Sigmoid colon (tissue), 7 donors: ENCODE measurements around the gene CEACAM6. TPM values are rescaled to one million over a fixed set of nuclear protein-coding genes. Genes with fewer than 3 reads are reported as not detected.
"Not testable (repeated sequence)": the region's sequence is repeated elsewhere in the genome, so short reads cannot be mapped to it uniquely, and the experiment has no call there.

ENCODE experiments used
- DNase-seq: peaks from one replicate; pipeline ENCODE4 v3.0.0-alpha.2; 2019
- H3K27ac ChIP-seq, 4 donors: fragments of 200-600 bp; sonication (generic); one replicate each; pipeline ENCODE4 v1.5.1; 2016 to 2019; ENCODE audit warnings: mild to moderate bottlenecking in 1 of 4
- H3K27me3 ChIP-seq, 3 donors: fragments of 200-600 bp; sonication (generic); one replicate each; pipeline ENCODE4 v1.5.1; 2019; ENCODE audit warnings: mild to moderate bottlenecking in 1 of 3
- H3K36me3 ChIP-seq, 4 donors: fragments of 200-600 bp; sonication (generic); one replicate each; pipeline ENCODE4 v1.5.1; 2016 to 2019
- H3K4me1 ChIP-seq, 4 donors: fragments of 200-600 bp; sonication (generic); one replicate each; pipeline ENCODE4 v1.5.1; 2017 to 2019
- H3K4me3 ChIP-seq, 4 donors: fragments of 200-600 bp; sonication (generic); one replicate each; pipeline ENCODE4 v1.5.1; 2017 to 2019; ENCODE audit warnings: mild to moderate bottlenecking in 2 of 4, moderate library complexity in 1 of 4
- H3K9me3 ChIP-seq, 4 donors: fragments of 200-600 bp in 3 of 4; sonication (generic) in 3 of 4; one replicate each; pipeline versions ENCODE4 v1.5.1 to v1.6.1; 2013 to 2019
- CTCF ChIP-seq, 4 experiments: fragments of 450-650 bp in 3 of 4; fragments of 200-600 bp in 1 of 4; IDR thresholded peaks; one replicate each; pipeline ENCODE4 v1.5.1; 2016 to 2019; ENCODE audit warnings: antibody characterized with exemption in 4 of 4, mild to moderate bottlenecking in 3 of 4, moderate library complexity in 2 of 4
- EP300 ChIP-seq, 4 donors: sonication (generic); formaldehyde crosslinking; IDR thresholded peaks; one replicate each; pipeline ENCODE4 v1.6.1; 2017; ENCODE audit warnings: antibody characterized with exemption in 4 of 4
- POLR2A ChIP-seq, 2 donors: fragments of 450-650 bp; IDR thresholded peaks; one replicate each; pipeline ENCODE4 v1.6.1; 2016; ENCODE audit warnings: antibody characterized with exemption in 2 of 2, mild to moderate bottlenecking in 2 of 2, moderate library complexity in 2 of 2
- POLR2AphosphoS5 ChIP-seq, 4 donors: sonication (generic); formaldehyde crosslinking; IDR thresholded peaks; one replicate each; pipeline ENCODE4 v1.6.1; 2017; ENCODE audit warnings: antibody characterized with exemption in 4 of 4
- WGBS, 2 donors: extraction: QIAGEN DNeasy Blood & Tissue Kit; methylation state at CpG; one replicate each; pipeline ENCODE4 v1.1.7; 2013; 5-methylcytosine and 5-hydroxymethylcytosine counted together
- intact Hi-C: fragments of 100-400 bp; cut with DNase I; formaldehyde crosslinking; loops from one replicate; pipeline ENCODE4 v1.15.1; 2023
- polyA plus RNA-seq, 3 donors: library from polyadenylated mRNA; stranded (reverse); fragments of 200-250 nt; gene quantifications; one replicate each; pipeline ENCODE4 v1.2.3, GENCODE V29; 2013
- total RNA-seq, 4 donors: library from RNA; depleted of rRNA; stranded (reverse); fragments of >200 nt; gene quantifications; one replicate each; pipeline ENCODE4 v1.1.0, GENCODE V29; 2016
- donor health status: healthy with polysubstance abuse.
- donor health status: Bipolar disorder and iron deficiency.
- donor health status: healthy.

The CEACAM6 gene
- total and polyA plus RNA-seq, 7 donors, result 0.27 to 516 (median 18.1) TPM; not detected in 1

GRCh38 chr19:41750248-41751134 lies 4.8 kb upstream of the CEACAM6 start:
- peak in 2 of 4 donors; percentile 31 to 54 for TF ChIP-seq POLR2AphosphoS5 (IDR thresholded peaks at IDR 0.05)
- H3K27me3 ChIP-seq, result peaks cover 0 to 14% (median 0%) of the 10 kb centered on the region in 3 donors
- H3K4me3 ChIP-seq, H3K9me3 ChIP-seq, H3K36me3 ChIP-seq, DNase-seq, intact Hi-C loops: not testable (repeated sequence)
- H3K27ac ChIP-seq, result peak overlapping the region in 1 of 4 donors; percentile 5
- 67 to 73% methylated on average over 8 of the region's 10 CpGs for WGBS, 2 donors
- peaks cover 0 to 23% (median 11%) of the 10 kb centered on the region in 4 donors for H3K4me1 ChIP-seq

- H3K27me3 ChIP-seq, result no peaks in the 10 kb centered on the region
- no peaks in the 10 kb centered on the region for H3K9me3 ChIP-seq
- no peaks in the 10 kb centered on the region for H3K36me3 ChIP-seq
- intact Hi-C loops, result no loop called here
- H3K4me1 ChIP-seq, result peaks cover 0 to 23% (median 11%) of the 10 kb centered on the region in 4 donors
- 10 to 12% methylated on average over 12 of the region's 12 CpGs for WGBS, 2 donors
- H3K4me3 ChIP-seq, result no peak overlapping the region
- no peak overlapping the region for H3K27ac ChIP-seq
- DNase-seq, result no peak
- TF ChIP-seq POLR2A (IDR thresholded peaks at IDR 0.05) (no peak), CTCF (IDR thresholded peaks at IDR 0.05) (peak in 3 of 4 experiments; percentile 11 to 60 (median 56)), EP300 (IDR thresholded peaks at IDR 0.05) (no peak), POLR2AphosphoS5 (IDR thresholded peaks at IDR 0.05) (no peak)
Observed at GRCh38 chr19:41753159-41753558, 2.2 kb upstream of the CEACAM6 start.

- no peaks in the 10 kb centered on the region for H3K9me3 ChIP-seq
- intact Hi-C loops, result loop anchor here (2.0 kb wide), 1 partner anchor 47 kb away; no protein-coding TSS in a partner anchor
- no peak for DNase-seq
- peaks cover 0 to 23% (median 11%) of the 10 kb centered on the region in 4 donors for H3K4me1 ChIP-seq
- no peak overlapping the region for H3K27ac ChIP-seq
- WGBS, 2 donors, result 10 to 26% methylated on average over 4 of the region's 4 CpGs
- no peak overlapping the region for H3K4me3 ChIP-seq
- TF ChIP-seq CTCF (IDR thresholded peaks at IDR 0.05) (peak; percentile 16 to 66 (median 56)), EP300 (IDR thresholded peaks at IDR 0.05) (no peak)
- H3K36me3 ChIP-seq, result no peaks in the 10 kb centered on the region
- no peaks in the 10 kb centered on the region for H3K27me3 ChIP-seq
Observed at GRCh38 chr19:41753936-41754529, 1.3 kb upstream of the CEACAM6 start.

DNA sequence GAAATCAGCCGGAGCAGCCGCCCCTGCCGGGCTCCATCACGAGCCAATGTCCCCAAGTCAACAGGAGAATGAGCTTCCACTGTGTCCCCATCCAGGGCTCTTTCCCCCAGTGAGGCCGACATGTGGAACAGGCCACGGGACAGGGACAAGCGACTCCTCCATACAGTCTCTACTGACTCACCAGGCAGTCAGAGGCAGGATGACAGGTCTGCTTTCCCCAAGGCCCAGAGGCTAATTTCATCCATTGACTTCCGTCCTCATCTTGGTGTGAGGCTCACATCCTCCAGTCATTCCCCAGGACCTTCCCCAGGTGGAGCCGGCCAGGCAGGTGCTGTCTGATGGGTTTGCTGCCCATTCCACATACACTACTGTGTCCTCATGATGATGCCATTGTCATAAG lies 3.5 kb downstream of the CEACAM6 start:
- no peak for TF ChIP-seq POLR2A (IDR thresholded peaks at IDR 0.05)
- no peak for TF ChIP-seq EP300 (IDR thresholded peaks at IDR 0.05)
- no peak for TF ChIP-seq CTCF (IDR thresholded peaks at IDR 0.05)
- TF ChIP-seq POLR2AphosphoS5 (IDR thresholded peaks at IDR 0.05), result no peak
- 88 to 93% methylated on average over 9 of the region's 9 CpGs for WGBS, 2 donors
- Histone ChIP-seq H3K4me1 (no peaks in the 10 kb centered on the region), H3K9me3 (no peaks in the 10 kb centered on the region), H3K27me3 (peaks cover 0 to 8% (median 0%) of the 10 kb centered on the region in 3 donors), H3K4me3 (no peak overlapping the region), H3K36me3 (no peaks in the 10 kb centered on the region), H3K27ac (no peak overlapping the region)
- DNase-seq, result no peak
- intact Hi-C loops, result no loop called here

- H3K27ac ChIP-seq, result no peak overlapping the region
- 65 to 90% methylated on average over 2 of the region's 2 CpGs for WGBS, 2 donors
- no peaks in the 10 kb centered on the region for H3K36me3 ChIP-seq
- no peaks in the 10 kb centered on the region for H3K9me3 ChIP-seq
- H3K27me3 ChIP-seq, result peaks cover 0 to 4% (median 0%) of the 10 kb centered on the region in 3 donors
- no peak for DNase-seq
- H3K4me3 ChIP-seq, result no peak overlapping the region
- TF ChIP-seq POLR2A (IDR thresholded peaks at IDR 0.05) (no peak), EP300 (IDR thresholded peaks at IDR 0.05) (no peak), POLR2AphosphoS5 (IDR thresholded peaks at IDR 0.05) (no peak), CTCF (IDR thresholded peaks at IDR 0.05) (no peak)
- no peaks in the 10 kb centered on the region for H3K4me1 ChIP-seq
- intact Hi-C loops, result no loop called here
Observed at GRCh38 chr19:41767115-41767514, 11.8 kb downstream of the CEACAM6 start.

DNA sequence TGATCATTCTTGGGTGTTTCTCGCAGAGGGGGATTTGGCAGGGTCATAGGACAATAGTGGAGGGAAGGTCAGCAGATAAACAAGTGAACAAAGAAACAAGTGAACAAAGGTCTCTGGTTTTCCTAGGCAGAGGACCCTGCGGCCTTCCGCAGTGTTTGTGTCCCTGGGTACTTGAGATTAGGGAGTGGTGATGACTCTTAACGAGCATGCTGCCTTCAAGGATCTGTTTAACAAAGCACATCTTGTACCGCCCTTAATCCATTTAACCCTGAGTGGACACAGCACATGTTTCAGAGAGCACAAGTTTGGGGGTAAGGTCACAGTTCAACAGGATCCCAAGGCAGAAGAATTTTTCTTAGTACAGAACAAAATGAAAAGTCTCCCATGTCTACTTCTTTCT lies 12.8 kb downstream of the CEACAM6 start:
- not testable (repeated sequence) for H3K4me3 ChIP-seq

More for the DNA sequence above, 12.8 kb downstream of the CEACAM6 start:
- intact Hi-C loops, DNase-seq, H3K4me1 ChIP-seq, H3K27me3 ChIP-seq, H3K9me3 ChIP-seq, H3K27ac ChIP-seq, H3K36me3 ChIP-seq: not testable (repeated sequence)
- 53 to 73% methylated on average over 5 of the region's 5 CpGs for WGBS, 2 donors
